HG03139 (cell line): ENCODE measurements around the gene LINS1.
A peak's percentile ranks its signal among the peaks of the same experiment; 100 is the strongest.
"Not testable (repeated sequence)": the region's sequence is repeated elsewhere in the genome, so short reads cannot be mapped to it uniquely, and the experiment has no call there.

ENCODE experiments used
- ATAC-seq: cut with Tn5 transposase; IDR thresholded peaks from one replicate; pipeline ENCODE4 v1.9.1; 2021; ENCODE audit not compliant: unreplicated experiment

LINS1 gene

DNA sequence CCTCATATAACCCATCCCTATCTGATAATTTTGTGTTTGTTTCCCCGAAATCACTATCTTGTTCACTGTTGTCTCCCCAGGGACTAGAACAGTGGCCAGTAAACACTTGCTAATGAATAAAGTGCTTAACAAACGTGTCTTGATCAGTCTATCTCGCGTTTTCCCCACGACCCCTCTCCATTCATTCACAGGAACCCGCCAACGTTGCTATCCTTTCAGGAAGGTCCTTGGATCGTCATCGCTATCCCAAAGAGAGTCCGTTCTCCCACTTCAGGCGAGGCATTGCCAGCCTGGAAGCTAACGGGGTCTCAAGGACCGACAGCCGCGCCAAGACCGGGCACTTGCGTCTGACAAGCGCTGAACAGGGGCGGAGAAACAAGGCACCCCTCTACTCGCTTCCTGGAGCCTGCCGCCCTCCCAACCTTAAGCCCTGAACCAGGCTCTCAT, 344 bp downstream of the LINS1 start:
- ATAC-seq = no peak

DNA sequence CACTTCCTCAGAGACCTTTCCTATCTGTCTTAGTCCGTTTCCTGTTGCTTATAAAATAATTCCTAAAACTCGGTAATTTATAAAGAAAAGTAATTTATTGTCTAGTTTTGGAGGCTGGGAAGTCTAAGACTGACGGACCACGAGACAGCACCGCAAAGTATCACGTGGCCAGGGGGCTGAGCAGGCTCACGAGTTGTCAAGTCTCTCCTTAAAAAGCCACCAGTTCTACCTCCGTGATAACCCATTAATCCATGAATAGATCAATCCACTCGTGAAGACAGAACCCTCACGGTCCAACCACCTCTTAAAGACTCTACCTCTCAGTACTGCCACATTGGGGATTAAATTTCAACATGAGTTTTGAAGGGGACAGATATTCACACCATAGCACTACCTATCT, 821 bp downstream of the LINS1 start:
- ATAC-seq = no peak

DNA sequence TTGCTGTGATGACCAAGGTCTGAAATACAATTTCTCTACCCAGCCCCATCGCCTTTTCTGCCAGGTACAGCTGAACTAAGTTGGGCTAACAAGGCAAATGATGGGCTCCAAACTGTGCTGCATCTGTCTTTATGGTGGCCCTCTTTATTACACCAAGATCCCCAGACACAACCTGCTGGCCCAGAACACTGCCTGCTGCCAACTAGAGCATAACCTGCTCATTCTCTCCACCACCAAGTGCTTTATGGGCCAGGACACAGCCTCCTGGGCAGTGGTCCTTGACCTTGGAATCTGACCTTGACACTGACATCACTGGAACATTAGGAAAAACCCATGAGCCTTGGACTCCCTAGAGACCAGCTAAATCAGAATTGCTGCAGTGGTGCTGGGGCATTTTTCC, 3.3 kb downstream of the LINS1 start:
- no peak for ATAC-seq

DNA sequence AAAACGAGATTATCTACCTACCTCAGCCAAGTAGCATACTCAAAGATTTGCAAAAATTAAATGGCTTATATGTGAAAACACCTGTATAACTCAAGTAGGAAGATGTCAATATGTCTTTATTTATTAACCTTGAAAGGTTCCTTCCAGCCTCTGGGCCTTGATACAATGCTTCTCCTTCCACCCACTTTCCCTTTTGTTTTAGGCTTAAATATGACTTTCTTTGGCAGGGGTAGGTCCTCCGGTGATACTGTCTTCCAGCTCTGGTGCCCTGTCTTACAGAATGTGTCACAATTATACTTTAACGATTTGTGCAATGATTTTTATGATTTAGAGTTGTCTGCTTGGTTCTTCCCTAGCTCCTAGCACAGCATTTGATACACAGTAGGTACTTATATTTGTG, 4.1 kb downstream of the LINS1 start:
- no peak for ATAC-seq

DNA sequence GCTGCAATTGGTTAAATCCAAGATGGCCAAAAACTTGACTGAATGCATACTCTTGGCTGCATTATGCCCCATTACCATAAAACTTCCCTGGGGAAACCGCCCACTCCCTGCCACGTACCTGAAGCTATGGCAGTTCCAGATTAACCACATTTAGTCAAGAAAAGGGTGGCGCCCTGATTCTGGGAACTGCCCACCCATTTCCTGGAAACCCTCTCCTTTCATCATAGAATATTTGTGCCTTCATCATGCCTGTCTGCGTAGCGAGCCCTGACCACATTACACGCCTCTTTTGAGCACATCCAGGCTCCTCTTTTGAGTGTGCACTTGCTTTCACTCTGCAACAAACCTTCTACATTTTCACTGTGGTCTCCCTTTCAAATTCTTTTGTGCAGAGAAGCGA, 5.2 kb downstream of the LINS1 start:
- peak; percentile 55 for ATAC-seq

DNA sequence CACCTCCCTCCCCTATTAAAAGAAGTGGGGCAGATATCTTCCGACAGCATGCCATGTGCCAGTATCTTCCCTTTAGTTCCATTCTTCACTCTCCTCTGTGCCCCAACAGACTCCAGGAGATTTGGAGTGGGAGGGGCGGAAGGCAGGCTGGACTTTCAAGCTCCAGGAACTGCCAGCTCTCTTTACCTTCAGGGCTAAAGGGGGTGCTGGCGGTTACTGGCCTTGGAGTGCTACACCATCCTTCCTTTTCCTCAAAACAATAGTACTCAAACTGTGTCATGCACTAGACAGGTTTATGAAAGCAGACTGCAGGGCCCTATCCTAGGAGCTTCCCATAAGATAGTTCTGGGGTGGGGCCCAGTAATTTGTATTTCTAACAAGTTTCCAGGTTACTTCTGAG, 6.0 kb downstream of the LINS1 start:
- no peak for ATAC-seq

DNA sequence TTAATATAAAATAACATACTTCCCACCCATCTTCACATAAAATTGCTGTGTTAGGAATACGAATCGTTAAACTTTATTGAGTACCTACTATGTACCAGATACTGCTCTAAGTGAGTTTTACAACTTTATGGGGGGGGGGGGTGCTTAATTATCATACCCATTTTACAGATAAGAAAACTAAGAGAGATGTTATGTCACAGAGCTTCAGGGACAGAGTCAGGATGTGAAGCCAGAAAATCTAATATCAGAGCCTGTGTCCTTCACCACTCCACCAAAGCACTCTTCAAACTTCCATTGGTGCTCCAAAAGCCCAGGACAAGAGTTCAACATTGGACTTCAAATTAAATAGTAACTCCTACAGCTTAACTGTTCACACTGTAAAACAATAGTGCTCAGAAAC, 8.6 kb downstream of the LINS1 start:
- ATAC-seq = no peak

DNA sequence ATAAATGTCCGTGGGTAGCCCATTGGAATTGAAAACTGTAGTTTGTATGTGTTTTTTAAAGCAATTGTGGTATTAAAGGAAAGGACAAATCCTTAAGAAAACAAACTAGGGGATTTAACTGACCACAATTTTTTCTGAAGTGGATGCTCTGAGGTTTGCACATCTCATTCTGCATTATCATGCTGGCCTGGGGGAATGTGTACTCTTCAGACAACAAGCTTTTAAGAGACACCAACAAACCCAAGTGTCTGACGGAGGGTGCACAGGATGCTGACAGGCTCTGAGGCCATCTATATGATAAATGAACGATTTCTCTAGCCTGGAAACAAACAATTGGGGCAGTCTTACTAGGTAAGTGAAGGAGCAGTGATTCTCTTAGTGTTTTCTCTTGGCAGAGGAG, 9.1 kb downstream of the LINS1 start:
- ATAC-seq = no peak

DNA sequence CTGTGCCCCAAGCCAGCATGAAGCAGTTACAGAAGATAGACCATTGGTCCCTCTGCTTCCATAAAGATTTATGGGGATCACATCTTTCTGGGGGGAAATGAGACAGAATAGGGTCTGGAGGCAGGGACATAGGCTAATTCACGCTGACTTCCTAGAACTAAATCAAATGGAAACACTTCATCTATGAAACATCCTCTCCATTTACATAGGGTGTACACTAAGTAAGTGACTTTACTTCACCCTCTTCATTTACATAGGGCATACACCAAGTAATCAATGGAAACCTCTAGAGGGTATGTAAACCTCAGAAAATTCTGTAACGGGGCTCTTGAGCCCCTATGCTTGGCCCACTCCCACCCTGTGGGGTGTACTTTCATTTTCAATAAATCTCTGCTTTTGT, 10.1 kb downstream of the LINS1 start:
- no peak for ATAC-seq

DNA sequence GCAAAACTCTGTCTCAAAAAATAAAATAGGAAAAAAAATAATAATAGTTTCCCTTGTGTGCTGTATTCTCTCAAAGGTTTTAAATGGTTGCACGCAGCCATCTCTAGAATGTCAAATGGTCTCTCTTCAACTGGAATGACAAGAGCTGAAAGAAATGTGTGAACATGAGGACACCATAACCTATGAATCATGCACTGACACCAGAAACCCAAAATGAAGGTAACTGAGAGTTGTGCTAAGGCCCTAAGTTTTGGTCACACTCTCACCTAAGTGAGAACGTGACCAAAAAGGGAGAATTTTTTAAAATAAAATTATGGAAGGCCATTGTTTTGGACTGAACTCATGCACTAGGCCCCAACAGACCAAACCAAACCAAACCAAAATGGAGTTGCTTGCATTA, 10.8 kb downstream of the LINS1 start:
- not testable (repeated sequence) for ATAC-seq

DNA sequence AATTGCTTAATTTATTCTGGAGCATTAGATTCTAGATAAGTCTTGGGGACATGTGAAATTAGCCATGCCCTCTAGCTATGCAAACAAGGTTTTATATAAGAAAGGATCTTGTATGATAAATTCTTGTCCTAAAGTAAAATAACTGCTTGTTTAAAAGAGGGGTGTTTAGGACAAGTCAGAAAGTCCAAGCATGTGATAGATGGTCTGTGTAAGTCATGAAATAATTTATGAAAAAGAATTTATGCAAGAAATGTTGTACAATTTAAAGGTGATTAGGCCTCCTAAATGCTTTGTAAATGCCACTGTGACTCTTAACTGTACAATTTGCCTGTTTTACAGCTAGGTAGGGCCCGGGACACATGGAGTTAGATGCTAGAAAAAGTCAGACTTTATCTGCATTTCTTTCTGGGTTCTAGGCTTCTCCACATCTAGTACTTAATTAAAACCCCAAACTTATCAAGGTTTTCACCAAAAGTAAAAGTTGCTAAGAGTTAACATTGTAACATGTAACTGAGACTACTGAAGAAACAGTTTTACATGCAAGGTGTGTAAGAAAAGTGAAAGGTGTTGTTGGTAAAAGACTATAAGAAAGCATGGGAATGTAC, 13.2 kb downstream of the LINS1 start:
- ATAC-seq = no peak

DNA sequence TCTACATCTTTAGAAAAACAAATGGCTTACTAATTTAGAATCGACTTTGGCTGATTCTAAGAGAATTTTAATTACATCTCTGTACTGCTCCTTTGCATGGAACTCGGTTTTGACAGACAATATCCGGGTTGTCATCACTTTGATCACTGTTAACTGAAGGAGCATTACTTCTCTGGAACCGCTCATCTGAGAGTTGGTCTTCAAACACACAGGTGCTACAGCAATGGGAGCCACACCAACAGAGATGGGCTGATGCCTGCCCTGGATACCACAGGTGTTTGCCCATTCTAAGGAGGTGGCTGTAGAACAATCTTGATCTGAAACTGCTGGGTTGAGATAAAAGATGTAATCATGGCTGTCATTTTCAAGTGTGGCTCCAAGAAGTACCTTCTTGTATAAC, 21.6 kb downstream of the LINS1 start:
- no peak for ATAC-seq

DNA sequence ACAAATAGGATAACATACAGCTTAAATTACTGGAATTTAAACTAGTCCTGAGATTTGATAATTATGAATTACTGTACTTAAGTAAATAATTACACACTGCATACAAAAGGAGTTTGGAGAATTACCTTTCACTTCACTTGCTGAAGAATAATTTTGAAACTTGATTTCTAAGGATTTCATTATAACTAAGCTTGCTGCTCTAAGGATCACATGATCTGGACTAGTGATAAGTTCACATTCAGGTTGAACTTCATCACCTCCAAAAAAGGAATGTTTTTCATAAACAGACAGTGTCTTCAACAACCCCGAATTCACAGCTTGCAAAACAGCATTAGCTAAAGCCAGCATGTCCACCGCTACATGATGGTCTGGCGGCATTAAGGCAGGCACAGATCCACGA, 28.5 kb downstream of the LINS1 start:
- ATAC-seq = no peak

DNA sequence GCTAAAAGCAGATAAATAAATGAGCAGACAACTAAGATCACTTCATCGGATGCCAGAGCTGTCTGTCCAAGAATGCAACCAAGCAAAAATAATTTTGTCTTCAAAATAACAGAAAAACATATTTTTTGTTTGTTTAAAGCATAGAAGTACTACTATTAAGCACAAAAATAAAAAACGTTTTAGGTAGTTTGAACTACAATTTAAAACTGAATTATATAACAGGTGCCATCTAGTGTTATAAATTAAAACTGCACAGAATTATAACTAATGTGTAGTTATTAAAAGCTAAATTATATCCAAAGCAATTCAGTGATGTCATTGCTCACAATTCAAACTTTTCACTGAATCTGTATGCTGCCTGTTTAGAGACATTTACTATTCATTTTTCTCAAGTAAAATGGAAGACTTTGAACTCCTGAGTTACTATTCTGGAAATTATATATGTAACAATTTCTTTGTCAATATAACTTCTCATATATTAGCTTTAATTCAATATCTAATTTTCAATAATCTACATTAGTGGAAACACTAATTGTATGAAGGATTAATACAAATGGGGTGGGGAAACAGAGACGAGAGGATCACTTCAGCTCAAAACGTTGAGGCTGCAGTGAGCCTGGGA, 29.5 kb downstream of the LINS1 start:
- ATAC-seq = no peak

DNA sequence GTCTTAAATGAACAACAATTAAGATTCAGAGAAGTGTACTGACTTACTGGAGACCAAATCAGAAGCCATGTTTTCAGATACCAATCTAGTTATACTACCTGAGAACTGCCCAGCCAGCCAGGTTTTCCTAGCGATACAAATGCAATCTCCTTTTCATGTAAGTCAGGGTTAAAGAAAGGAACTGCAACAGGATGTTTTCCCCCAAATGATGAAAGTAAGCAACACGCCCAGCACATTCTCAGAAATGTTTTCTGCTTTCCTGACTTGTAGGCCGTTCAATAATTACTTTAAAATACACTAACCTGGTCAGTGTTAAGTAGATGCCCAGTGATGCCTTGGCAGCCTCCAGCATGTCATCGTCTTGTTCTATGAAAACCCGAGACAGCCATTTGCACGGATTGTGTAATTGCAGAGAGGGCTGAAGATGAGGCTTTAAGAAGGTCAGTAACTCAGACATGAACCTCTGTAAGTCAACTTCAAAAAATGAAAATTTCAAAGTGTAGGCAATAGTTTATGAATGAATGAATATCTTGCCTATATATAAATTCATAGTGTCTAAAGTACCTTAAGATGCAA, 30.3 kb downstream of the LINS1 start:
- no peak for ATAC-seq

DNA sequence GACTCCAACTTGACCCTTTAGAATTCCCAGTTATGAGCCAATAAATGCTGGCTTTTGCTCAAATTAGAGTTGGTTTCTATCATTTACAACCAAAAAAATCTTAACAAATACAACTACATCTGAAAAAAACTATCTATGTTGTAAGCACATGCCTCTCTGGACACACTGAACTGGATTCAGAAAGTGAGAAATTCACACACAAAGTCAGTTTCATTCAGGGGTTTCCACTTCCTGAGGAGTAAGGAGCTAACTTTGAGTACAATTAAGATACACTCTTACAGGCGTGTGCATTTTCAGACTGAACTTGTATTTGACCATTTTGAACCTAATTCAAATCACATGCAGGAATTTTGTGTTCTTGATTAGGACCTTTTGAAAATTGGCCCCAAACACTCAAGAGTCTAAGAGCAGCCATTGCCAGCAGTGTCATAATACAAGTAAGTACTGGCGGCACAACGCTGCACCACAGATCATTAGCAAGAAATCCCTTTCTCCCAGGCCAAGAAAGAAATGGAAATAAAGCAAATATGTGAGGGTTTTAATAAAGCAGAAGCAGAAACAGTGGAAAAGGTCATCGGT, 31.2 kb downstream of the LINS1 start:
- peak; percentile 64 for ATAC-seq

DNA sequence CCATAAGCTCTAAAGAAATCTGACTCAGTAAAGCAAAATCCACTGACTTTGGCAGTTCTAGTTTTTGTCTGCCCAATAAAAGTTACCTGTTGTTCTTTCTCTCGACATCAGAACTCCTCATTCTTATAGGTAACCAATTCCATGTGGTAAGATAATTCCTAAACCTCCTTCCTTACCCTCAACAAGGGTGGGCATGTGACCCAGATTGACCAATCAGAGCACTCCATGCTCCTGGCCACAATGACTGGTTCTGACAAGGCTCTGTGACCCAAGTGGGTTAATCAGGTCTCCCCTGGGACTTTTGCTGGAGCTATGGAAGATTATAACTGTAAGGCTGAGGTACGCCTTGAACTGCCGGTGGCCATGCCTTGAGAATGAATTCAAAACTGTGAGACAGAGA, 31.7 kb downstream of the LINS1 start:
- no peak for ATAC-seq

DNA sequence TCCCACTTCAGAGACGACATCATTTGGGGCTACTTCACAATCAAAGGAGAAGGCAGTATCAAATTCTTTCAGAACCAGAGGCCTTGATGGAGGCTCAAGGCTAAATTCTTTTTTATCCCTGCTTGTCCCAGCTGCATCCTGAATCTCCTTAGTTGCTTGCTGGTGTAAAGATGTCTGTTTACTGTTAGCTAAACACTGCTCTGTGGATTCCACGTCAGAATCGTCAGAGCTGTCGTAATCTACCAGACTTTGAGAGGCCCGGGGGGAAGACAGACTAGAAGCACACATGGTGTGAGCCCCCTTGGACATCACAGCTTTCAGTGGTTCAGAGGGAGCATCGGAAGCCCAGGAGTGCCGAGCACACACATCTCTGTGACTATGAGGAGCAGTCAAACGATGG, 32.6 kb downstream of the LINS1 start:
- no peak for ATAC-seq

DNA sequence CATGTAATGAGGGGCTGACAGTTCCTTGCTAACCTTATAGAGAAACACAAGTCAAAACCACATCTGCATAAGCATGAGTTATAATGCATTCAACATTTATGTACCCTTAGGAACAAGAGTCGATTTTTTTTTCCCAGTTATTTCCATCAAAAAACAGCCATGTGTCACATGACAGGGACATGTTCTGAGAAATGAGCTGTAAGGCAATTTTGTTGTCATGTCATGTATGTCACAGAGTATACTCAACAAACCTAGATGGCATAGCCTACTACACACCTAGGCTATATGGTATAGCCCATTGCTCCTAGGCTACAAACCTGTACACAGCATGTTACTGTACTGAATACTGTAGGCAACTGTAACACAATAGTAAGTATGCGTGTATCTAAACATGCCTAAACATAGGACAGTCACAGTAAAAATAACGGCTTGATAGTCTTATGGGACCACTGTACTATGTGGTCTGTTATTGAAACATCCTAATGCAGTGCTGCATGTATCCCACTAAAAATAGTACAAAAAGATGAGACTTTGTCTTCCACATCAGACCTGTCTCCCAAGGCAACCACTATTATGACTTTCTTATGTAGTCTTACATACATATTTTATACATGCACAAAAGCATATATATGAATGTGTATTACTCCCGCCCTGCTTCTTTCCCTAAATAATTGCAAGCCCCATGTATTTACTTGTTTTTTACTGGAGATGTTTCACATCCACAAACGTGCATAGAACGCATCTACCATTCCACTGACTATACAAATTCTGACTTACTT, 34.9 kb downstream of the LINS1 start:
- no peak for ATAC-seq

DNA sequence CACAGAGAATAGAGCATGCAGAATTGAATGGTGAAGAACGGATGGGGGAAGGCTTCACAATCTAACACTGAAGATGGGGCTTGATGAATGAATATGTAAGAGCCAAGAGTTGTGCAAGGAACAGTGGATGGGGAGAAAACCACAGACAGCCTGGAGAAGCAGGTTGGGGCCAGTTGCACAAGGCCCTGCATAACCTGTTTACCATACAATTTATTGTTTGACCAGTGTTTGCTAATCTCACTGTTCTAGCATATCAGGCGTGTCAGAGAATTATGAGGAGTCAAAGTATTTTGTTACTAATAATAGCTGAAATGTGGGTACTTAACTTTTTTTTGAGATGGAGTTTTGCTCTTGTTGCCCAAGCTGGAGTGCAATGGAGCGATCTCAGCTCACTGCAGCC, 36.4 kb downstream of the LINS1 start:
- ATAC-seq = no peak

DNA sequence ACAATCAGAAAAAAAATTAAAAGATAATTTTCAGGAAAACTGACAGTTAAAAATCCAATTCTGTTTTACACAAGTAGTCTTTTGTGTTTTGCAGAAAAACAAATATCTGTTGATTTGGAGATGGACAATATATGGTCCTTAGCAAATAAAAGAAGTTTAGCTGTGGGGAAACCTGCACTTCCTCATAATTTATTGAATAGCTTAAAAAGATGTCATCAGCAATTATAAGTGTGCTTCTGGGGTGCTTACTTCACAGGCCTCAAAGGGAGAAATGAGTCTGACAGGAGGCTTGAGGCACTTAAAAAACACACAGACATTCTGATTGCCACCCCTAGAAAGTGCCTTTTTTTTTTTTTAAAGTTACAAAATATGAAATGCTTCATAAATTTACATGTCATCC, 41.7 kb downstream of the LINS1 start:
- ATAC-seq = no peak

DNA sequence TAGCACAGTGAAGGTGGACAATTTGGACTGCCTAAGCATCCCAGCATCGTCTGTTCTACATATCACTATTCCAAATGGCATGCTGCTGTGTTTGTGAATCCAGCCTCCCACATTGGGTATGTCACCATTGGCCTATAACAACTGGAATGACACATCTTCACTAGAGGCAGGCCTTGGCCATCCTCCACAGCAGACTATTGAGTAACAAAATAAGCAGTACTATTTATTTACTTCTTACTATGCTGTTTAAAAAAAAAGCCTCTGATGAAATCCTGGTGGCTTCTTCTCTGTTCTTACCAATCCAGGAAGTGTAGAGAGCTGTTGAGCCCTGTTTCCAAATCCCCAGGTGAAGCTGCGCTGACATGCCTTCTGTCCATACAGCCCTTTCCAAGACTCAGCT, 42.7 kb downstream of the LINS1 start:
- ATAC-seq = no peak
